GM18526 (cell line): Measurements from ENCODE around the gene GPHN.

Experiments
- POLR2A ChIP-seq: IDR thresholded peaks from 3 replicates; pipeline ENCODE4 v1.6.1; 2011; ENCODE audit not compliant: insufficient read length; ENCODE audit errors: extremely low read depth

The GPHN gene

GRCh38 chr14:67079846-67080245 lies 571.9 kb downstream of the GPHN start:
- TF ChIP-seq POLR2A = no peak

GRCh38 chr14:67108230-67108629 lies 600.3 kb downstream of the GPHN start:
- no peak for TF ChIP-seq POLR2A

- no peak for TF ChIP-seq POLR2A
Measured at GRCh38 chr14:67111022-67111421, 603.1 kb downstream of the GPHN start.

- no peak for TF ChIP-seq POLR2A
Measured at GRCh38 chr14:67112344-67112743, 604.4 kb downstream of the GPHN start.

- TF ChIP-seq POLR2A = no peak
Measured at GRCh38 chr14:67127174-67127573, 619.2 kb downstream of the GPHN start.

- TF ChIP-seq POLR2A = no peak
Measured at GRCh38 chr14:67129768-67130167, 621.8 kb downstream of the GPHN start.

GRCh38 chr14:67131691-67132090 lies 623.7 kb downstream of the GPHN start:
- TF ChIP-seq POLR2A = no peak

GRCh38 chr14:67133144-67133543 lies 625.2 kb downstream of the GPHN start:
- TF ChIP-seq POLR2A = no peak

GRCh38 chr14:67133595-67134441 lies 625.9 kb downstream of the GPHN start:
- no peak for TF ChIP-seq POLR2A

- TF ChIP-seq POLR2A = no peak
Measured at GRCh38 chr14:67137744-67138371, 629.9 kb downstream of the GPHN start.

- TF ChIP-seq POLR2A = no peak
Measured at GRCh38 chr14:67140556-67140955, 632.6 kb downstream of the GPHN start.

GRCh38 chr14:67141146-67141900 lies 633.4 kb downstream of the GPHN start:
- no peak for TF ChIP-seq POLR2A

GRCh38 chr14:67151082-67151666 lies 643.2 kb downstream of the GPHN start:
- TF ChIP-seq POLR2A = no peak

- TF ChIP-seq POLR2A = no peak
Measured at GRCh38 chr14:67158566-67158965, 650.6 kb downstream of the GPHN start.

GRCh38 chr14:67162385-67162784 lies 654.4 kb downstream of the GPHN start:
- TF ChIP-seq POLR2A = no peak
